Erythroblast (primary cell): ENCODE measurements around the gene ANKMY1.

Source experiments
- DNase-seq, 2 experiments: peaks; one replicate each; lab custom pipeline; 2025; lab: John Stamatoyannopoulos, UW
- GATA1 ChIP-seq: IDR thresholded peaks from 2 replicates; pipeline ENCODE4 v1.6.1; 2011; ENCODE audit warnings: low read depth, mild to moderate bottlenecking, control low read depth, low read length, moderate library complexity
- POLR2A ChIP-seq: IDR thresholded peaks from 2 replicates; pipeline ENCODE4 v1.6.1; 2011; ENCODE audit warnings: mild to moderate bottlenecking, low read length

ANKMY1 gene

DNA sequence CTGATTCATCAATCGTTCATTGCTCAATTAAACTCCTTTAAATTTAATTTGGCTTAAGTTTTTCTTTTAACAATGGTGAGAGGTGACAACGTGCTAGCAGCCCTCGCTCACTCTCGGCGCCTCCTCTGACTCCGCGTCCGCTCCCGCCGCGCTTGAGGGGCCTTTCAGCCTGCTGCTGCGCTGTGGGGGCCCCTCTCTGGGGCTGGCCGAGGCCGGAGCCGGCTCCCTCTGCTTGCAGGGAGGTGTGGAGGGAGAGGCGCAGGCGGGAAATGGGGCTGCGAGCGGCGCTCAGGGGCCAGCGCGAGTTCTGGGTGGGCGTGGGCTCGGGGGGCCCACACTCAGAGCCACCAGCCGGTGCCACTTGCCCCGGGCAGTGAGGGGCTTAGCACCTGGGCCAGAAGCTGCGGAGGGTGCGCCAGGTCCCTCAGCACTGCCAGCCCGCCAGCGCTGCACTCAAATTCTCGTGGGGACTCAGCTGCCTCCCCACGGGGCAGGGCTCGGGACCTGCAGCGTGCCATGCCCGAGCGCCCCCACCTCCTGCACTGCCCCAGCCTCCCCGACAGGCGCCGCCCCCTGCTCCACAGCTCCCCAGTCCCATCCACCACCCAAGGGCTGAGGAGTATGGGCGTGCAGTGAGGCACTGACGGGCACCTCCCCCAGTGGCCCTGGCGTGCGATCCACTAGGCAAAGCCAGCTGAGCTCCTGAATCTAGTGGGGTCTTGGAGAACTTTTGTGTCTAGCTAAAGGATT is 19.6 kb downstream of the ANKMY1 start:
- no peak for DNase-seq
- TF ChIP-seq GATA1 (no peak), POLR2A (no peak)

GRCh38 chr2:240532031-240532775 is 25.6 kb downstream of the ANKMY1 start:
- TF ChIP-seq POLR2A (no peak), GATA1 (no peak)
- DNase-seq, result peak in 1 of 2 experiments; percentile 9

DNA sequence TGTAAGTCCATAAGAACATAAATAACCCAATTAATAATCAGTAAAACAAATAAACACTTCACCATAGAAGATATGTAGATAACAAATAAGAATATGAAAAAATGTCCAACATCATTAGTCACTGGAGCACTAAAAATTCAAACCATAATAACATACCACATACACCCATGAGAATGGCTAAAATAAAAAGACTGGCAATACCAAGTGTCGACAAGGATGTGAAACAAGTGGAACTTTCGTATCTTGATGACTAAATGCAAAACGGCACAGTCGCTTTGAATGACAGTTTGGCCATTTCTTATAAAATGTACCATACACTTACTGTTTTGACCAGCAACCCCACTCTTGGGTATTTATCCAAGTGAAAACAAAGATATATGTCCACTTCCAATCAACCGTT is 26.8 kb downstream of the ANKMY1 start:
- no peak for DNase-seq
- TF ChIP-seq POLR2A (no peak), GATA1 (no peak)

- DNase-seq, result no peak
Measured at GRCh38 chr2:240530181-240530580, 27.6 kb downstream of the ANKMY1 start.

GRCh38 chr2:240529344-240529999 is 28.3 kb downstream of the ANKMY1 start:
- no peak for TF ChIP-seq GATA1
- no peak for TF ChIP-seq POLR2A
- DNase-seq, result no peak

More at GRCh38 chr2:240530181-240530580, 27.6 kb downstream of the ANKMY1 start:
- no peak for TF ChIP-seq POLR2A
- TF ChIP-seq GATA1, result no peak

- TF ChIP-seq GATA1 (no peak), POLR2A (no peak)
Measured at GRCh38 chr2:240528406-240529040, 29.3 kb downstream of the ANKMY1 start.

DNA sequence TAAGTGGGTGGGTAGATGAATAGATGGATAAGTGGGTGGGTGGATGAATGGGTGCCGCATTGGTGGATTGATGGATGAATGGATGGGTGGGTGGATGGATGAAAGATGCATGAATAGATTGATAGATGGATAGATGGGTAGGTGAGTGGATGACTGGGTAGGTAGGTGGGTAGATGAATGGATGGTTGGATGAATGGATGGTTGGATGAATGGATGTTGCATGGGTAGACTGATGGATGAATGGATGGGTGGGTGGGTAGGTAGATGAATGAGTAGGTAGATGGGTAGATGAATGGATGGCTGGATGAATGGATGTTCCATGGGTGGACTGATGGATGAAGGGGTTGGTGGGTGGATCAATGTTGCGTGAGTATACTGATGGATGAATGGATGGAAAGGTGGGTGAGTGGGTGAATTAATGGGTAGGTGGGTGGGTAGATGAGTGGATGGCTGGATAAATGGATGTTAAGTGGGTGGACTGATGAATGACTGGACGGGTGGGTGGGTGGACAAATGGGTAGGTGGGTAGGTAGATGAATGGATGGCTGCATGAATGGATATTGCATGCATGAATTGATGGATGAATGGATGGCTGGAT is 30.5 kb downstream of the ANKMY1 start:
- TF ChIP-seq POLR2A (no peak), GATA1 (no peak)

More at GRCh38 chr2:240528406-240529040, 29.3 kb downstream of the ANKMY1 start:
- no peak for DNase-seq

GRCh38 chr2:240526521-240526920 is 31.3 kb downstream of the ANKMY1 start:
- no peak for DNase-seq
- TF ChIP-seq GATA1, result no peak
- TF ChIP-seq POLR2A, result no peak

More for the DNA sequence above, 30.5 kb downstream of the ANKMY1 start:
- DNase-seq, result no peak

GRCh38 chr2:240525802-240526201 is 32.0 kb downstream of the ANKMY1 start:
- DNase-seq, result no peak
- TF ChIP-seq POLR2A (no peak), GATA1 (no peak)

GRCh38 chr2:240524963-240525718 is 32.6 kb downstream of the ANKMY1 start:
- no peak for DNase-seq
- TF ChIP-seq GATA1 (no peak), POLR2A (no peak)

- DNase-seq, result no peak
- TF ChIP-seq GATA1, result no peak
- TF ChIP-seq POLR2A, result no peak
Measured at GRCh38 chr2:240523451-240524281, 34.1 kb downstream of the ANKMY1 start.

GRCh38 chr2:240522406-240522805 is 35.4 kb downstream of the ANKMY1 start:
- TF ChIP-seq GATA1, result no peak
- TF ChIP-seq POLR2A, result no peak
- no peak for DNase-seq

GRCh38 chr2:240521885-240522284 is 35.9 kb downstream of the ANKMY1 start:
- DNase-seq, result peak in 1 of 2 experiments; percentile 10
